GM23248 (cell line): ENCODE measurements around the gene TMED10. TPM values are rescaled to one million over a fixed set of nuclear protein-coding genes. Genes with fewer than 3 reads are reported as not detected.

Source experiments
- DNase-seq: peaks from one replicate; pipeline ENCODE4 v3.0.0-alpha.2; 2015
- H2AFZ ChIP-seq: fragments of 200-600 bp; sonication (generic); 2 replicates; pipeline ENCODE4 v1.6.1; 2016; ENCODE audit warnings: antibody characterized with exemption
- H3F3A ChIP-seq: fragments of 200-600 bp; sonication (generic); 2 replicates; pipeline ENCODE4 v1.6.1; 2016; ENCODE audit warnings: mild to moderate bottlenecking, antibody characterized with exemption, mixed run types; ENCODE audit not compliant: insufficient read depth
- H3K27ac ChIP-seq: fragments of 200-600 bp; sonication (generic); 2 replicates; pipeline ENCODE4 v1.5.1; 2016; ENCODE audit warnings: mild to moderate bottlenecking
- H3K27me3 ChIP-seq: fragments of 200-600 bp; sonication (generic); replicated peaks from 2 replicates; pipeline ENCODE4 v1.6.1; 2016; ENCODE audit warnings: mild to moderate bottlenecking; ENCODE audit not compliant: insufficient read depth
- H3K36me3 ChIP-seq: fragments of 200-600 bp; sonication (generic); 2 replicates; pipeline ENCODE4 v1.6.1; 2016; ENCODE audit warnings: low read depth, mild to moderate bottlenecking
- H3K4me1 ChIP-seq: fragments of 200-600 bp; sonication (generic); 2 replicates; pipeline ENCODE4 v1.6.1; 2016; ENCODE audit warnings: mild to moderate bottlenecking; ENCODE audit not compliant: insufficient read depth
- H3K4me2 ChIP-seq: fragments of 200-600 bp; sonication (generic); one replicate; pipeline ENCODE4 v1.6.1; 2016; ENCODE audit warnings: mild to moderate bottlenecking; ENCODE audit not compliant: unreplicated experiment
- H3K4me3 ChIP-seq: fragments of 200-600 bp; sonication (generic); 2 replicates; pipeline ENCODE4 v1.5.1; 2016; ENCODE audit warnings: mild to moderate bottlenecking
- H3K79me2 ChIP-seq: fragments of 200-600 bp; sonication (generic); 2 replicates; pipeline ENCODE4 v1.6.1; 2016; ENCODE audit warnings: mild to moderate bottlenecking; ENCODE audit not compliant: insufficient read depth
- H3K9ac ChIP-seq: fragments of 200-600 bp; sonication (generic); 2 replicates; pipeline ENCODE4 v1.6.1; 2016; ENCODE audit warnings: mild to moderate bottlenecking
- H3K9me2 ChIP-seq: fragments of 200-600 bp; sonication (generic); 2 replicates; pipeline ENCODE4 v1.6.1; 2016; ENCODE audit warnings: mixed run types, mild to moderate bottlenecking, moderate library complexity; ENCODE audit not compliant: insufficient read depth
- H3K9me3 ChIP-seq: fragments of 200-600 bp; sonication (generic); one replicate; pipeline ENCODE4 v1.6.1; 2017; ENCODE audit warnings: low read depth
- H4K20me1 ChIP-seq: fragments of 200-600 bp; sonication (generic); 2 replicates; pipeline ENCODE4 v1.6.0; 2016; ENCODE audit not compliant: insufficient read depth
- EZH2 ChIP-seq: fragments of 200-600 bp; sonication (generic); IDR thresholded peaks from 2 replicates; pipeline ENCODE4 v1.6.1; 2018; ENCODE audit warnings: antibody characterized with exemption, mild to moderate bottlenecking; ENCODE audit not compliant: insufficient read depth, poor library complexity, severe bottlenecking
- EZH2phosphoT487 ChIP-seq: fragments of 200-600 bp; sonication (generic); IDR thresholded peaks from 2 replicates; pipeline ENCODE4 v1.6.1; 2018; ENCODE audit warnings: antibody characterized with exemption, moderate library complexity, mild to moderate bottlenecking, low read depth; ENCODE audit not compliant: insufficient read depth
- WGBS, 2 experiments: methylation state at CpG; one replicate each; pipeline ENCODE4 v1.1.6; 2015 to 2017; ENCODE audit warnings: low lambda C conversion rate in 2 of 2, low coverage in 1 of 2; ENCODE audit errors: missing lambda C conversion rate in 2 of 2; 5-methylcytosine and 5-hydroxymethylcytosine counted together
- in situ Hi-C: fragments of 300-500 bp; cut with MboI; formaldehyde crosslinking; loops from 2 replicates; pipeline ENCODE4 v1.15.0; 2020
- polyA plus RNA-seq: library from polyadenylated mRNA; unstranded; fragments of >200 nt; fragmentation: Nextera tagmentation; extraction: Ambion mirVana; gene quantifications from 2 replicates; pipeline ENCODE4 v1.2.1, GENCODE V29; 2016
- total RNA-seq: library from RNA; depleted of rRNA; stranded (reverse); fragments of >200 nt; shearing (Covaris generic); gene quantifications from 2 replicates; pipeline ENCODE4 v1.2.3, GENCODE V29; 2014

The TMED10 gene
- total and polyA plus RNA-seq, 2 experiments from 2014 or later: 363 to 553 TPM

DNA sequence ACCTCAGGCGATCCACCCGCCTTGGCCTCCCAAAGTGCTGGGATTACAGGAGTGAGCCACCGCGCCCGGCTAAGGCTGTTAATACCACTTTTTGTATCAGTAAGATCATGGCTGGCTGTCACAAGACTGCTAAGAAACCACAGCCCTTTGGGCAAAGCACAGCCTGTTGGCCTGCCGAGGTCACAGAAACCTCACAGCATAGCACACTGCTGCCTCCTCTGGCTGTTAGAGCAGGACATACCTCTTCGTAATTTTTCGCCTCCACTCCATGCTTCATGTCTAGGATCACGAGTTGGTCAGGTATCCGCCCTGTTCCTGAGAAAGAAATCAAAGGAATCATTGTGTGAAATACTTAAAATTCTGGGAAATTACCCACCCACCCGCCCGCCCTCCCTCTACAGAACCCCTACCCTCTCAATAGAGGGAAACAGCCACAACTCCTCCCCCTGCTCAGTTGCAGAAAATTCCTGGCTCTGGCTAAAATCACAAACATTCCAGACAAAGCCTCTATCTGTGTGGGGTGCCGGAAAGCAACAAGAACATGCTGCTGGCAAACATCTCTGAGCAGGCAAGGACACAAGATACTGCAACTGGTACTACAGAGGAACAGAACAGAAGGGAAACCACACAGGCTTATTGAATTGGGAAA, 28.9 kb downstream of the TMED10 start:
- no peak for TF ChIP-seq EZH2phosphoT487
- 0 out of 2 replicates have a peak, but pooled peaks cover 3% of the 10 kb centered on the region for H4K20me1 ChIP-seq
- no peak overlapping the region for H3K4me3 ChIP-seq
- H3K27ac ChIP-seq: peak overlapping the region; percentile 89
- no peaks in the 10 kb centered on the region for H3K27me3 ChIP-seq
- peaks cover 20% of the 10 kb centered on the region for H3F3A ChIP-seq
- H3K9ac ChIP-seq: peak overlapping the region; percentile 66
- peaks cover 98% of the 10 kb centered on the region for H3K79me2 ChIP-seq
- H3K9me3 ChIP-seq: no peaks in the 10 kb centered on the region
- peaks cover 16% of the 10 kb centered on the region for H3K4me1 ChIP-seq
- 54 to 64% methylated on average over 13 of the region's 13 CpGs for WGBS, 2 experiments
- no peak overlapping the region for H2AFZ ChIP-seq
- peak overlapping the region; percentile 20 for H3K4me2 ChIP-seq
- peaks cover 26% of the 10 kb centered on the region for H3K36me3 ChIP-seq
- H3K9me2 ChIP-seq: no peaks in the 10 kb centered on the region
- in situ Hi-C loops: loop anchor here (25.0 kb wide), 1 partner anchor 315 kb away; no protein-coding TSS in a partner anchor
- peak; percentile 84 for DNase-seq

- no peak for TF ChIP-seq EZH2
- no peak for TF ChIP-seq EZH2phosphoT487
- Histone ChIP-seq H4K20me1 (0 out of 2 replicates have a peak, but pooled peaks cover 3% of the 10 kb centered on the region), H2AFZ (no peak overlapping the region), H3K27me3 (no peaks in the 10 kb centered on the region), H3K27ac (no peak overlapping the region), H3K4me3 (no peak overlapping the region), H3K9me2 (no peaks in the 10 kb centered on the region), H3K4me2 (no peak overlapping the region), H3K4me1 (peaks cover 16% of the 10 kb centered on the region), H3K9ac (no peak overlapping the region), H3K36me3 (peaks cover 16% of the 10 kb centered on the region), H3K79me2 (peaks cover 98% of the 10 kb centered on the region), H3F3A (peaks cover 24% of the 10 kb centered on the region), H3K9me3 (no peaks in the 10 kb centered on the region)
- no peak for DNase-seq
- 93 to 96% methylated on average over 5 of the region's 5 CpGs for WGBS, 2 experiments
- in situ Hi-C loops: loop anchor here (25.0 kb wide), 1 partner anchor 317 kb away; no protein-coding TSS in a partner anchor
These were observed 31.5 kb downstream of the TMED10 start for GRCh38 chr14:75144944-75145343.

DNA sequence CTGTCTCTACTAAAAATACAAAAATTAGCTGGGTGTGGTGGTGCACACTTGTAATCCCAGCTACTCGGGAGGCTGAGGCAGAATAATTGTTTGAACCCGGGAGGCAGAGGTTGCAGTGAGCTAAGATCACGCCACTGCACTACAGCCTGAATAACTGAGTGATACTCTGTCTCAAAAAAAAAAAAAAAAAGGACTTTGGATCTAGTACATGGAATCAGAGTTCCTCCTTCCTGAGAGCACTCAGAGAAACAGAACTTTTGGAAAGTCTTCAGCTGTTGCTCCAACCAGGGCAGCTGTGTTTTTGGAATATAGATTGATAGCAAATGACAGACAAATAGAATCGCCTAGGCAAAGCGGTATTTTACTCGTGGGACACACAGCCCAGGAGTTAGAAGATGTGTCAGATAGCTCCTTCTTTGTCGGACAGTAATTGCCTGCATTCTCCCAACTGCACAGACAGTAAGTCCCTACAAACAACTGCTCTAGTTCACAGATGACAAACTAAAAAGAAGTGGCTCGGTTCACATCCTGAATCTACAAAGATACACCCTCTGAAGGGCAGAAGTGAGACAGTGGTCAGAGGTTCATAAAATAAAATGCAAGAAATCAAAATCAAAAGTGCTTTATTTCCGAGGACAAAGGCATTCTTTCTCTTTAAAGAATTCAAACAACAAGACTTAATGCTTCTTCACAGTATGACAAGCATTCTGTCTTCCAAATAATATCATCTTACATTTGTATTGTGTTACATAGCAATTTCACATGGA, 32.5 kb downstream of the TMED10 start:
- H3K27ac ChIP-seq: no peak overlapping the region
- H4K20me1 ChIP-seq: 0 out of 2 replicates have a peak, but pooled peaks cover 3% of the 10 kb centered on the region
- H3K4me1 ChIP-seq: peaks cover 16% of the 10 kb centered on the region
- no peaks in the 10 kb centered on the region for H3K9me3 ChIP-seq
- no peak for DNase-seq
- H3K27me3 ChIP-seq: no peaks in the 10 kb centered on the region
- peaks cover 24% of the 10 kb centered on the region for H3F3A ChIP-seq
- H3K4me3 ChIP-seq: no peak overlapping the region
- no peak for TF ChIP-seq EZH2phosphoT487
- no peak for TF ChIP-seq EZH2
- no peaks in the 10 kb centered on the region for H3K9me2 ChIP-seq
- peaks cover 16% of the 10 kb centered on the region for H3K36me3 ChIP-seq
- H3K9ac ChIP-seq: no peak overlapping the region
- in situ Hi-C loops: loop anchor here (25.0 kb wide), 1 partner anchor 318 kb away; no protein-coding TSS in a partner anchor
- H3K4me2 ChIP-seq: no peak overlapping the region
- no peak overlapping the region for H2AFZ ChIP-seq
- H3K79me2 ChIP-seq: peaks cover 98% of the 10 kb centered on the region
- WGBS, 2 experiments: 80 to 85% methylated on average over 9 of the region's 9 CpGs

- WGBS, 2 experiments: 3 to 9% methylated on average over 1 of the region's 1 CpG
- H3K9me3 ChIP-seq: no peaks in the 10 kb centered on the region
- in situ Hi-C loops: loop anchor here (25.0 kb wide), 1 partner anchor 320 kb away; no protein-coding TSS in a partner anchor
- no peak overlapping the region for H2AFZ ChIP-seq
- no peak for DNase-seq
- H3K4me3 ChIP-seq: no peak overlapping the region
- no peaks in the 10 kb centered on the region for H3K9me2 ChIP-seq
- peaks cover 8% of the 10 kb centered on the region for H3K4me1 ChIP-seq
- no peaks in the 10 kb centered on the region for H3K27me3 ChIP-seq
- H3K9ac ChIP-seq: no peak overlapping the region
- H3K36me3 ChIP-seq: peaks cover 14% of the 10 kb centered on the region
- no peak overlapping the region for H3K27ac ChIP-seq
- TF ChIP-seq EZH2phosphoT487 (no peak), EZH2 (no peak)
- peaks cover 18% of the 10 kb centered on the region; the same call in 1 of the 2 replicates for H3F3A ChIP-seq
- H3K79me2 ChIP-seq: peaks cover 99% of the 10 kb centered on the region
- H3K4me2 ChIP-seq: no peak overlapping the region
- no peaks in the 10 kb centered on the region for H4K20me1 ChIP-seq
These were observed 33.9 kb downstream of the TMED10 start for GRCh38 chr14:75142494-75142893.
